Tibial nerve (tissue), 4 donors: ENCODE data around the gene REXO1. TPM values are rescaled to one million over a fixed set of nuclear protein-coding genes. Genes with fewer than 3 reads are reported as not detected.

Source experiments
- DNase-seq, 2 donors: peaks; one replicate each; pipeline ENCODE4 v3.0.0-alpha.2; 2019; ENCODE audit warnings: low spot score in 2 of 2
- H3K27ac ChIP-seq, 4 donors: fragments of 200-600 bp; sonication (generic) in 3 of 4; one replicate each; pipeline ENCODE4 v1.5.1; 2017 to 2019; ENCODE audit warnings: mild to moderate bottlenecking in 1 of 4
- H3K27me3 ChIP-seq, 2 donors: fragments of 200-600 bp; sonication (generic) in 1 of 2; one replicate each; pipeline versions ENCODE4 v1.5.1 to v1.6.0; 2017 to 2019
- H3K36me3 ChIP-seq, 3 donors: fragments of 200-600 bp; sonication (generic); one replicate each; pipeline ENCODE4 v1.5.1; 2018 to 2019
- H3K4me1 ChIP-seq, 4 donors: fragments of 200-600 bp; sonication (generic) in 3 of 4; one replicate each; pipeline ENCODE4 v1.5.1; 2017 to 2019
- H3K4me3 ChIP-seq, 4 donors: fragments of 200-600 bp; sonication (generic) in 3 of 4; one replicate each; pipeline ENCODE4 v1.5.1; 2017 to 2019; ENCODE audit warnings: mild to moderate bottlenecking in 1 of 4, moderate library complexity in 1 of 4
- H3K9me3 ChIP-seq, 4 donors: fragments of 200-600 bp; sonication (generic) in 3 of 4; one replicate each; pipeline ENCODE4 v1.5.1; 2017 to 2019
- CTCF ChIP-seq, 5 experiments: fragments of 200-600 bp in 3 of 5; fragments of 450-650 bp in 2 of 5; sonication (generic) in 3 of 5; IDR thresholded peaks; one replicate each; pipeline ENCODE4 v1.5.1; 2016 to 2019; ENCODE audit warnings: antibody characterized with exemption in 5 of 5, mild to moderate bottlenecking in 3 of 5, moderate library complexity in 2 of 5
- EP300 ChIP-seq, 2 donors: sonication (generic); formaldehyde crosslinking; IDR thresholded peaks; one replicate each; pipeline ENCODE4 v1.6.1; 2017; ENCODE audit warnings: antibody characterized with exemption in 2 of 2, mild to moderate bottlenecking in 1 of 2
- POLR2A ChIP-seq, 2 donors: fragments of 450-650 bp; IDR thresholded peaks; one replicate each; pipeline ENCODE4 v1.6.1; 2017; ENCODE audit warnings: antibody characterized with exemption in 2 of 2, mild to moderate bottlenecking in 2 of 2, moderate library complexity in 2 of 2
- WGBS, 2 donors: methylation state at CpG; one replicate each; pipeline ENCODE4 v1.1.5; 2018; 5-methylcytosine and 5-hydroxymethylcytosine counted together
- total RNA-seq, 4 donors: library from RNA; depleted of rRNA; stranded (reverse); fragments of >200 nt; gene quantifications; one replicate each; pipeline ENCODE4 v1.1.0, GENCODE V29; 2016

REXO1 gene
- total RNA-seq, 4 donors from 2014 or later = 17.9 to 87.3 (median 31.1) TPM

DNA sequence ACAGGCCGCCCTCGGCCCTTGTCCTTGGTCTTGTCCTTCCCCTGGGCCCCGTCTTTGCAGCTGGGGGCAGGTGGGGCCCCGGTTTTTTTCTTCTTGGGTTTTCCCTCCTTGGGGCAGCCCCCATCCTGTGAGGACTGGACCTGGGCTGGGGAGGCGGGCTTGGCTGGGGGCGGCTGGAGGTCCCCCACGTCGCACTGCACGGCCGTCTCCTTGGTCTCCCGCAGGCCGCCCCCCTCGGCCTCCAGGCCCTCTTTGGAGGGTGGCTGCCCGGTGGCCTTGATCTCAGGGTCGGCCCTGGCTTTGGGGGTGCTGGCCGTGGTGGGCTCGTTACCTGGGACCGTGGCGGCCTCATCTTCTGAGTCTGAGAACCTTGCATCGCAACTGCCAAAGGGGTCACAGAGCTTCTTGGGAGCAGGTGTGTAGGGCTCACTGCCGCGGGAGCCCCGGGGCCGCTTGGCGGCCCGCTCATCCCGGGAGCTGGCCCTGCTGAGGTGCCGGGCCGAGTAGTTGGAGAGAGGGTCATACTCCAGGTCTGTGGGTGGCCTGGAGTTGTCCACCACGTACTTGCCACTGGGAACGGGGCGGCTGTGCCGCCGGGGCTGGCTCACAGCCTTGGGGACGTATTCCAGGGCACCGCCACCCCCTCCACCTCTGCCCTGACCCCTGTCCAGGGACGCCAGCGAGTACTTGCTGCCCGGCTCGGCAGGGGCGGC lies 20.6 kb downstream of the REXO1 start:
- H3K9me3 ChIP-seq = no peaks in the 10 kb centered on the region
- TF ChIP-seq EP300 (IDR thresholded peaks at IDR 0.05) (no peak), CTCF (IDR thresholded peaks at IDR 0.05) (no peak), POLR2A (IDR thresholded peaks at IDR 0.05) (no peak)
- 83 to 84% methylated on average over 15 to 26 of the region's 41 CpGs for WGBS, 2 donors
- peaks cover 0 to 25% (median 5%) of the 10 kb centered on the region in 4 donors for H3K4me1 ChIP-seq
- no peak overlapping the region for H3K27ac ChIP-seq
- peaks cover 0 to 89% (median 14%) of the 10 kb centered on the region in 3 donors for H3K36me3 ChIP-seq
- no peak for DNase-seq
- no peaks in the 10 kb centered on the region for H3K27me3 ChIP-seq
- no peak overlapping the region for H3K4me3 ChIP-seq

GRCh38 chr19:1826557-1827521 lies 21.4 kb downstream of the REXO1 start:
- TF ChIP-seq POLR2A (IDR thresholded peaks at IDR 0.05) (no peak), EP300 (IDR thresholded peaks at IDR 0.05) (no peak), CTCF (IDR thresholded peaks at IDR 0.05) (no peak)
- Histone ChIP-seq H3K4me1 (peaks cover 0 to 18% (median 5%) of the 10 kb centered on the region in 4 donors), H3K27me3 (no peaks in the 10 kb centered on the region), H3K4me3 (no peak overlapping the region), H3K27ac (peak overlapping the region in 1 of 4 donors; percentile 30), H3K36me3 (peaks cover 0 to 91% (median 17%) of the 10 kb centered on the region in 3 donors), H3K9me3 (no peaks in the 10 kb centered on the region)
- DNase-seq = no peak
- WGBS, 2 donors = 61 to 65% methylated on average over 54 to 58 of the region's 63 CpGs

GRCh38 chr19:1825909-1826556 lies 22.2 kb downstream of the REXO1 start:
- DNase-seq = peak; percentile 64 to 79
- H3K36me3 ChIP-seq = peaks cover 0 to 94% (median 24%) of the 10 kb centered on the region in 3 donors
- no peaks in the 10 kb centered on the region for H3K9me3 ChIP-seq
- TF ChIP-seq EP300 (IDR thresholded peaks at IDR 0.05) = no peak
- TF ChIP-seq CTCF (IDR thresholded peaks at IDR 0.05) = peak; percentile 85 to 96 (median 92)
- H3K27me3 ChIP-seq = no peaks in the 10 kb centered on the region
- peaks cover 0 to 17% (median 5%) of the 10 kb centered on the region in 4 donors for H3K4me1 ChIP-seq
- H3K4me3 ChIP-seq = no peak overlapping the region
- peak overlapping the region in 1 of 4 donors; percentile 30 for H3K27ac ChIP-seq
- WGBS, 2 donors = 28 to 29% methylated on average over 15 of the region's 15 CpGs

GRCh38 chr19:1824252-1824622 lies 24.0 kb downstream of the REXO1 start:
- DNase-seq = no peak
- H3K36me3 ChIP-seq = peaks cover 0 to 97% (median 38%) of the 10 kb centered on the region in 3 donors
- no peak overlapping the region for H3K27ac ChIP-seq
- H3K4me3 ChIP-seq = no peak overlapping the region
- no peaks in the 10 kb centered on the region for H3K27me3 ChIP-seq
- H3K9me3 ChIP-seq = no peaks in the 10 kb centered on the region
- 84 to 85% methylated on average over 14 of the region's 14 CpGs for WGBS, 2 donors
- peaks cover 0 to 17% (median 5%) of the 10 kb centered on the region in 4 donors for H3K4me1 ChIP-seq
- TF ChIP-seq CTCF (IDR thresholded peaks at IDR 0.05) (no peak), EP300 (IDR thresholded peaks at IDR 0.05) (no peak)
